Peyer's patch (tissue), 4 donors: ENCODE measurements around the gene TEX53.

Experiments
- POLR2A ChIP-seq, 2 donors: fragments of 450-650 bp; IDR thresholded peaks; one replicate each; pipeline ENCODE4 v1.5.1; 2017; ENCODE audit warnings: antibody characterized with exemption in 2 of 2, mild to moderate bottlenecking in 2 of 2, moderate library complexity in 2 of 2
- TF ChIP-seq, protein P1 (sequence below), 6 experiments: fragments of 450-650 bp in 4 of 6; fragments of 200-600 bp in 2 of 6; sonication (generic) in 1 of 6; IDR thresholded peaks; one replicate each; pipeline ENCODE4 v1.5.1; 2017 to 2019; ENCODE audit warnings: antibody characterized with exemption in 6 of 6, mild to moderate bottlenecking in 3 of 6, moderate library complexity in 1 of 6

DNA sequence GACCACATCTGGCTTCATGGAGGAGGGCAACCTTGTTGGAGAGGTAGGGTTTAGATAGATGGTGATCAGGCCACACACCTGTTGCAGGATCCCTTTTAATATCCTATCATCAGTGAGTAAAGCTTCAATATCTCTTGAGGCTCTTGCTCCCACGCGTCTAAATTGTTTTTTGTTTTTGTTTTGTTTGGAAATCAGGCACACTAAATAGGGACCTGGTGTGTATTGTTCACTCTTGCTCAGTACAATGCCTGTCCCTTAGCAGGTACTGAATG lies 49.1 kb downstream of the TEX53 start:
- TF ChIP-seq, protein P1, sequence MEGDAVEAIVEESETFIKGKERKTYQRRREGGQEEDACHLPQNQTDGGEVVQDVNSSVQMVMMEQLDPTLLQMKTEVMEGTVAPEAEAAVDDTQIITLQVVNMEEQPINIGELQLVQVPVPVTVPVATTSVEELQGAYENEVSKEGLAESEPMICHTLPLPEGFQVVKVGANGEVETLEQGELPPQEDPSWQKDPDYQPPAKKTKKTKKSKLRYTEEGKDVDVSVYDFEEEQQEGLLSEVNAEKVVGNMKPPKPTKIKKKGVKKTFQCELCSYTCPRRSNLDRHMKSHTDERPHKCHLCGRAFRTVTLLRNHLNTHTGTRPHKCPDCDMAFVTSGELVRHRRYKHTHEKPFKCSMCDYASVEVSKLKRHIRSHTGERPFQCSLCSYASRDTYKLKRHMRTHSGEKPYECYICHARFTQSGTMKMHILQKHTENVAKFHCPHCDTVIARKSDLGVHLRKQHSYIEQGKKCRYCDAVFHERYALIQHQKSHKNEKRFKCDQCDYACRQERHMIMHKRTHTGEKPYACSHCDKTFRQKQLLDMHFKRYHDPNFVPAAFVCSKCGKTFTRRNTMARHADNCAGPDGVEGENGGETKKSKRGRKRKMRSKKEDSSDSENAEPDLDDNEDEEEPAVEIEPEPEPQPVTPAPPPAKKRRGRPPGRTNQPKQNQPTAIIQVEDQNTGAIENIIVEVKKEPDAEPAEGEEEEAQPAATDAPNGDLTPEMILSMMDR (IDR thresholded peaks at IDR 0.05): no peak
- no peak for TF ChIP-seq POLR2A (IDR thresholded peaks at IDR 0.05)
